Stimulated activated CD4-positive, alpha-beta T cell treated with anti-CD3 and anti-CD28 coated beads, Interleukin-1b, Interleukin-23, amount 100 ng/mL, for 1 hour (primary cell): Measurements from ENCODE around the gene DACH2.
"Not testable (repeated sequence)": the region's sequence is repeated elsewhere in the genome, so short reads cannot be mapped to it uniquely, and the experiment has no call there.

Source experiments
- DNase-seq, 2 donors: peaks; one replicate each; pipeline ENCODE4 v3.0.0-alpha.2; 2020; ENCODE audit warnings: low read depth in 2 of 2

DACH2 gene

GRCh38 chrX:86148024-86148511 is at the start of gene DACH2:
TSS of gene DACH2 (plus strand) at chrX:86148451.
- DNase-seq, result peak in 1 of 2 donors; percentile 8

- DNase-seq, result no peak
Observed at GRCh38 chrX:86102341-86102740, 45.9 kb upstream of the DACH2 start.

GRCh38 chrX:86103061-86103460 is 45.2 kb upstream of the DACH2 start:
- DNase-seq, result no peak

GRCh38 chrX:86104526-86104925 is 43.7 kb upstream of the DACH2 start:
- no peak for DNase-seq

- no peak for DNase-seq
Observed at GRCh38 chrX:86121916-86122315, 26.3 kb upstream of the DACH2 start.

- no peak for DNase-seq
Observed at GRCh38 chrX:86133761-86134160, 14.5 kb upstream of the DACH2 start.

- DNase-seq, result no peak
Observed at GRCh38 chrX:86137071-86137470, 11.2 kb upstream of the DACH2 start.

- no peak for DNase-seq
Observed at GRCh38 chrX:86141786-86142185, 6.5 kb upstream of the DACH2 start.

GRCh38 chrX:86146102-86146501 is 2.1 kb upstream of the DACH2 start:
- DNase-seq, result no peak

- DNase-seq, result no peak
Observed at GRCh38 chrX:86148594-86148993, 343 bp downstream of the DACH2 start.

GRCh38 chrX:86149119-86149518 is 868 bp downstream of the DACH2 start:
- no peak for DNase-seq

- DNase-seq, result no peak
Observed at GRCh38 chrX:86154553-86154952, 6.3 kb downstream of the DACH2 start.

GRCh38 chrX:86171366-86171765 is 23.1 kb downstream of the DACH2 start:
- no peak for DNase-seq

GRCh38 chrX:86178906-86179305 is 30.7 kb downstream of the DACH2 start:
- no peak for DNase-seq

- DNase-seq, result not testable (repeated sequence)
Observed at GRCh38 chrX:86181325-86181724, 33.1 kb downstream of the DACH2 start.

GRCh38 chrX:86192827-86193226 is 44.6 kb downstream of the DACH2 start:
- DNase-seq, result no peak

GRCh38 chrX:86194758-86195157 is 46.5 kb downstream of the DACH2 start:
- DNase-seq, result no peak

GRCh38 chrX:86195343-86195742 is 47.1 kb downstream of the DACH2 start:
- DNase-seq, result no peak

- DNase-seq, result no peak
Observed at GRCh38 chrX:86197815-86198214, 49.6 kb downstream of the DACH2 start.

GRCh38 chrX:86210772-86211171 is 62.5 kb downstream of the DACH2 start:
- no peak for DNase-seq

GRCh38 chrX:86215260-86215659 is 67.0 kb downstream of the DACH2 start:
- DNase-seq, result no peak

- DNase-seq, result no peak
Observed at GRCh38 chrX:86237482-86237881, 89.2 kb downstream of the DACH2 start.

GRCh38 chrX:86241547-86241946 is 93.3 kb downstream of the DACH2 start:
- no peak for DNase-seq

GRCh38 chrX:86263526-86263925 is 115.3 kb downstream of the DACH2 start:
- DNase-seq, result no peak

GRCh38 chrX:86295293-86295692 is 147.0 kb downstream of the DACH2 start:
- DNase-seq, result no peak
